ENCODE measurements around the gene TAPBP. TPM values are rescaled to one million over a fixed set of nuclear protein-coding genes. Genes with fewer than 3 reads are reported as not detected.

TAPBP gene
- total and polyA plus RNA-seq, 9 of the 15 experiments (the other 6 are each of a cell fraction or from before 2014, with no cell fraction given): 5.6 to 74.0 (median 22.3) TPM

GRCh38 chr6:33298773-33299236 lies 15.1 kb downstream of the TAPBP start, which contains the start of gene RGL2 (continued):
- TF ChIP-seq PATZ1 (CRISPR knock-in tag; IDR thresholded peaks at IDR 0.05; ENCODE audit: borderline replicate concordance): peak; percentile 74; the same call in 1 of the 2 replicates
- TF ChIP-seq CCNT2 (IDR thresholded peaks at IDR 0.05; ENCODE audit: borderline replicate concordance, extremely low read depth, insufficient read length, low read depth, low read length): peak; percentile 51
- TF ChIP-seq ETV5 (CRISPR knock-in tag; IDR thresholded peaks at IDR 0.05; ENCODE audit: low read depth): no peak; the same call in 1 of the 2 replicates
- no peak for TF ChIP-seq ZNF232 (CRISPR knock-in tag; IDR thresholded peaks at IDR 0.05)
- TF ChIP-seq RFX7 (CRISPR knock-in tag; IDR thresholded peaks at IDR 0.05): no peak
- TF ChIP-seq FOXA3 (CRISPR knock-in tag; conservative IDR thresholded peaks at IDR 0.05 in 1 of 2, IDR thresholded peaks at IDR 0.05 in 1 of 2): no peak
- TF ChIP-seq ZFP36 (IDR thresholded peaks at IDR 0.05; ENCODE audit: low read depth, low read length, partially characterized antibody): no peak
- TF ChIP-seq ZNF830 (CRISPR knock-in tag; IDR thresholded peaks at IDR 0.05): peak; percentile 64; the same call in 1 of the 2 replicates
- no peak for TF ChIP-seq ZNF699 (CRISPR knock-in tag; IDR thresholded peaks at IDR 0.05; ENCODE audit: insufficient replicate concordance)
- TF ChIP-seq, protein P1, sequence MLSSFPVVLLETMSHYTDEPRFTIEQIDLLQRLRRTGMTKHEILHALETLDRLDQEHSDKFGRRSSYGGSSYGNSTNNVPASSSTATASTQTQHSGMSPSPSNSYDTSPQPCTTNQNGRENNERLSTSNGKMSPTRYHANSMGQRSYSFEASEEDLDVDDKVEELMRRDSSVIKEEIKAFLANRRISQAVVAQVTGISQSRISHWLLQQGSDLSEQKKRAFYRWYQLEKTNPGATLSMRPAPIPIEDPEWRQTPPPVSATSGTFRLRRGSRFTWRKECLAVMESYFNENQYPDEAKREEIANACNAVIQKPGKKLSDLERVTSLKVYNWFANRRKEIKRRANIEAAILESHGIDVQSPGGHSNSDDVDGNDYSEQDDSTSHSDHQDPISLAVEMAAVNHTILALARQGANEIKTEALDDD (IDR thresholded peaks at IDR 0.05): 0 out of 2 replicates have a peak, but pooled peaks have one; percentile 3
- TF ChIP-seq ZNF263 (CRISPR knock-in tag; IDR thresholded peaks at IDR 0.05; ENCODE audit: borderline replicate concordance): no peak
- TF ChIP-seq ZBTB34 (CRISPR knock-in tag; IDR thresholded peaks at IDR 0.05): no peak
- peak in 1 of 2 experiments; percentile 9; a peak in 1 of 4 replicates for TF ChIP-seq ETV6 (IDR thresholded peaks at IDR 0.05; ENCODE audit: borderline replicate concordance in 1 of 2, low read depth in 2 of 2, low read length in 1 of 2)
- no peak for TF ChIP-seq ETV6 (CRISPR knock-in tag; IDR thresholded peaks at IDR 0.05; ENCODE audit: borderline replicate concordance)
- TF ChIP-seq, protein P2, sequence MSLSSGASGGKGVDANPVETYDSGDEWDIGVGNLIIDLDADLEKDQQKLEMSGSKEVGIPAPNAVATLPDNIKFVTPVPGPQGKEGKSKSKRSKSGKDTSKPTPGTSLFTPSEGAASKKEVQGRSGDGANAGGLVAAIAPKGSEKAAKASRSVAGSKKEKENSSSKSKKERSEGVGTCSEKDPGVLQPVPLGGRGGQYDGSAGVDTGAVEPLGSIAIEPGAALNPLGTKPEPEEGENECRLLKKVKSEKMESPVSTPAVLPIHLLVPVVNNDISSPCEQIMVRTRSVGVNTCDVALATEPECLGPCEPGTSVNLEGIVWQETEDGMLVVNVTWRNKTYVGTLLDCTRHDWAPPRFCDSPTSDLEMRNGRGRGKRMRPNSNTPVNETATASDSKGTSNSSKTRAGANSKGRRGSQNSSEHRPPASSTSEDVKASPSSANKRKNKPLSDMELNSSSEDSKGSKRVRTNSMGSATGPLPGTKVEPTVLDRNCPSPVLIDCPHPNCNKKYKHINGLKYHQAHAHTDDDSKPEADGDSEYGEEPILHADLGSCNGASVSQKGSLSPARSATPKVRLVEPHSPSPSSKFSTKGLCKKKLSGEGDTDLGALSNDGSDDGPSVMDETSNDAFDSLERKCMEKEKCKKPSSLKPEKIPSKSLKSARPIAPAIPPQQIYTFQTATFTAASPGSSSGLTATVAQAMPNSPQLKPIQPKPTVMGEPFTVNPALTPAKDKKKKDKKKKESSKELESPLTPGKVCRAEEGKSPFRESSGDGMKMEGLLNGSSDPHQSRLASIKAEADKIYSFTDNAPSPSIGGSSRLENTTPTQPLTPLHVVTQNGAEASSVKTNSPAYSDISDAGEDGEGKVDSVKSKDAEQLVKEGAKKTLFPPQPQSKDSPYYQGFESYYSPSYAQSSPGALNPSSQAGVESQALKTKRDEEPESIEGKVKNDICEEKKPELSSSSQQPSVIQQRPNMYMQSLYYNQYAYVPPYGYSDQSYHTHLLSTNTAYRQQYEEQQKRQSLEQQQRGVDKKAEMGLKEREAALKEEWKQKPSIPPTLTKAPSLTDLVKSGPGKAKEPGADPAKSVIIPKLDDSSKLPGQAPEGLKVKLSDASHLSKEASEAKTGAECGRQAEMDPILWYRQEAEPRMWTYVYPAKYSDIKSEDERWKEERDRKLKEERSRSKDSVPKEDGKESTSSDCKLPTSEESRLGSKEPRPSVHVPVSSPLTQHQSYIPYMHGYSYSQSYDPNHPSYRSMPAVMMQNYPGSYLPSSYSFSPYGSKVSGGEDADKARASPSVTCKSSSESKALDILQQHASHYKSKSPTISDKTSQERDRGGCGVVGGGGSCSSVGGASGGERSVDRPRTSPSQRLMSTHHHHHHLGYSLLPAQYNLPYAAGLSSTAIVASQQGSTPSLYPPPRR (CRISPR knock-in tag; IDR thresholded peaks at IDR 0.05; ENCODE audit: borderline replicate concordance): no peak
- TF ChIP-seq CSDE1 (IDR thresholded peaks at IDR 0.05): no peak

Measured in K562 (cell line).